CD4-positive, CD25-positive, alpha-beta regulatory T cell (primary cell): ENCODE data around the gene ATRN. TPM values are rescaled to one million over a fixed set of nuclear protein-coding genes. Genes with fewer than 3 reads are reported as not detected.

ENCODE experiments used
- ATAC-seq, 2 donors: fragments of 150-1000 bp; cut with Tn5 transposase; one replicate each; pipeline ENCODE4 v1.10.0; 2021; ENCODE audit warnings: low read depth in 2 of 2, moderate number of reproducible peaks in 2 of 2, moderate library complexity in 1 of 2
- DNase-seq, 3 donors: peaks; one replicate each; pipeline versions ENCODE4 v3.0.0 to v3.0.0-alpha.2; 2012 to 2022; ENCODE audit warnings: mixed read lengths in 1 of 3
- H3K27ac ChIP-seq: one replicate; pipeline ENCODE4 v1.7.0; 2013; ENCODE audit warnings: mild to moderate bottlenecking, low read length; ENCODE audit not compliant: insufficient read depth, poor library complexity, severe bottlenecking
- H3K27me3 ChIP-seq: one replicate; pipeline ENCODE4 v1.7.0; 2013; ENCODE audit warnings: low read length; ENCODE audit not compliant: control insufficient read depth, insufficient read depth
- H3K36me3 ChIP-seq: one replicate; pipeline ENCODE4 v1.7.0; 2013; ENCODE audit warnings: mild to moderate bottlenecking, low read length, moderate library complexity; ENCODE audit not compliant: control insufficient read depth, insufficient read depth
- H3K4me1 ChIP-seq: 2 replicates; pipeline ENCODE4 v1.7.0; 2013; ENCODE audit warnings: mild to moderate bottlenecking, low read length; ENCODE audit not compliant: insufficient read depth, control insufficient read depth, poor library complexity, severe bottlenecking
- H3K4me3 ChIP-seq: one replicate; pipeline ENCODE4 v1.7.0; 2013; ENCODE audit warnings: low read depth, mild to moderate bottlenecking, low read length, moderate library complexity
- H3K9me3 ChIP-seq, 2 experiments: 1 replicate in 1 of 2; 2 replicates in 1 of 2; pipeline ENCODE4 v1.7.0; 2013; ENCODE audit warnings: low read length in 2 of 2, mild to moderate bottlenecking in 1 of 2, moderate library complexity in 1 of 2; ENCODE audit not compliant: control insufficient read depth in 2 of 2
- H3K27ac Mint-ChIP-seq, 3 donors: one replicate each; pipeline ENCODE4 v1.8.0; 2020 to 2022; ENCODE audit warnings: mild to moderate bottlenecking in 3 of 3, mixed read lengths in 3 of 3, moderate library complexity in 2 of 3
- H3K27me3 Mint-ChIP-seq: one replicate; pipeline ENCODE4 v1.8.0; 2022; ENCODE audit warnings: mild to moderate bottlenecking, mixed read lengths
- H3K36me3 Mint-ChIP-seq: one replicate; pipeline ENCODE4 v1.8.0; 2020; ENCODE audit warnings: mixed read lengths
- H3K4me1 Mint-ChIP-seq, 4 donors: one replicate each; pipeline ENCODE4 v1.8.0; 2020 to 2022; ENCODE audit warnings: mixed read lengths in 4 of 4, mild to moderate bottlenecking in 1 of 4
- H3K4me3 Mint-ChIP-seq, 4 donors: one replicate each; pipeline ENCODE4 v1.8.0; 2020 to 2022; ENCODE audit warnings: mild to moderate bottlenecking in 4 of 4, mixed read lengths in 4 of 4, moderate library complexity in 3 of 4
- H3K9me3 Mint-ChIP-seq, 7 donors: one replicate each; pipeline ENCODE4 v1.8.0; 2020 to 2022; ENCODE audit warnings: mixed read lengths in 7 of 7, mild to moderate bottlenecking in 3 of 7, moderate library complexity in 2 of 7
- polyA plus RNA-seq, 4 donors: library from polyadenylated mRNA; unstranded; fragments of 300-500 nt; fragmentation: Illumina TruSeq; gene quantifications; one replicate each; pipeline ENCODE4 v1.2.3, GENCODE V29; 2021
- total RNA-seq: library from RNA; stranded (reverse); gene quantifications from one replicate; pipeline ENCODE4 v1.2.3, GENCODE V29; 2022

Gene ATRN
- total and polyA plus RNA-seq, 5 donors from 2014 or later, result 5.9 to 12.9 (median 7.5) TPM

GRCh38 chr20:3645309-3646066, 174.7 kb downstream of the ATRN start:
- Histone ChIP-seq H3K27me3 (no peaks in the 10 kb centered on the region), H3K9me3 (no peaks in the 10 kb centered on the region), H3K4me3 (no peak overlapping the region), H3K36me3 (peaks cover 11% of the 10 kb centered on the region), H3K4me1 (no peaks in the 10 kb centered on the region), H3K27ac (no peak overlapping the region)
- DNase-seq (no peak), ATAC-seq (no peak)
- Mint-ChIP-seq H3K4me3 (no peak overlapping the region), H3K9me3 (peaks cover 0 to 1% (median 0%) of the 10 kb centered on the region in 7 donors), H3K27me3 (no peaks in the 10 kb centered on the region), H3K36me3 (peaks cover 49% of the 10 kb centered on the region), H3K27ac (no peak overlapping the region), H3K4me1 (no peaks in the 10 kb centered on the region)

DNA sequence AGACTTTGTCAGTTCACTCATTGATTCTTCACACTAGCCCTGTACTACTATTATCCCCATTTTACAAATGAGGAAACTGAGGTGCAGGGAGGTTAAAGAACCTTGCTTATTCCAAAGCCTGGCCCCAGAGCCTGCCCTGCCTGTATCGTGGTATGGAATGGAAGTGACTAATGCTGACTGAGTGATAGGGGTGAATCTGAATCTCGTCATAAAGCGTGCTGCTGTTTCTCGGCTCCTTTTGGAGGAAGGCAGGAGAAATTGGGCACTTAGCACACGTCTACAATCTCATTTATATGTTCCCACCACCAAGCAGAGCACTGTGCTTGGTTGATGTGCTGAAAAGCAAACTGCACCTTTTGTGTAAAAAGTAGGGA, 175.2 kb downstream of the ATRN start:
- H3K4me3 Mint-ChIP-seq, result no peak overlapping the region
- H3K27me3 Mint-ChIP-seq, result no peaks in the 10 kb centered on the region
- ATAC-seq (no peak), DNase-seq (no peak)
- H3K27ac Mint-ChIP-seq, result no peak overlapping the region
- H3K4me1 ChIP-seq, result no peaks in the 10 kb centered on the region
- peaks cover 44% of the 10 kb centered on the region for H3K36me3 Mint-ChIP-seq
- no peak overlapping the region for H3K27ac ChIP-seq
- no peaks in the 10 kb centered on the region for H3K4me1 Mint-ChIP-seq
- H3K4me3 ChIP-seq, result no peak overlapping the region
- no peaks in the 10 kb centered on the region for H3K27me3 ChIP-seq
- no peaks in the 10 kb centered on the region for H3K9me3 ChIP-seq
- peaks cover 0 to 1% (median 0%) of the 10 kb centered on the region in 7 donors for H3K9me3 Mint-ChIP-seq
- peaks cover 11% of the 10 kb centered on the region for H3K36me3 ChIP-seq

DNA sequence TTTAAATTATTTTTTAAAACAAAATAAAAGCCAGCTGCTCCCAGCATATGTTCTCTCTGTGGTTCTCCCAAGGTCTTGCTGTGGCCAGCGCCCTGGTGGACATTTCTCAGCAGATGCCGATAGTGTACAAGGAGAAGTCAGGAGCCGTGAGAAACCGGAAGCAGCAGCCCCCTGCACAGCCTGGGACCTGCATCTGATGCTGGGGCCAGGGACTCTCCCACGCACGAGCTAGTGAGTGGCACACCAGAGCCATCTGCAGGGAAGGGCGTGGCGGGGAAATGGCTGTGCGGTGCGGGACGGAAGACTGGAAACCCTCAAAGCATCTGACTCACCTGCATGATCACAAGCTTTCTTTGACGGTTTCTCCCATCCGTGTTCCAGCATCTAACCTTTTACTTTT, 175.8 kb downstream of the ATRN start:
- H3K4me1 Mint-ChIP-seq, result no peaks in the 10 kb centered on the region

GRCh38 chr20:3647473-3647872, 176.7 kb downstream of the ATRN start:
- H3K4me1 ChIP-seq, result no peaks in the 10 kb centered on the region
- ATAC-seq (no peak), DNase-seq (no peak)
- H3K4me3 Mint-ChIP-seq, result no peak overlapping the region
- no peaks in the 10 kb centered on the region for H3K27me3 ChIP-seq
- H3K36me3 ChIP-seq, result peaks cover 11% of the 10 kb centered on the region
- H3K27me3 Mint-ChIP-seq, result no peaks in the 10 kb centered on the region
- no peaks in the 10 kb centered on the region for H3K9me3 ChIP-seq
- H3K36me3 Mint-ChIP-seq, result peaks cover 37% of the 10 kb centered on the region
- no peak overlapping the region for H3K4me3 ChIP-seq
- H3K27ac Mint-ChIP-seq, result no peak overlapping the region
- H3K9me3 Mint-ChIP-seq, result peaks cover 0 to 3% (median 0%) of the 10 kb centered on the region in 7 donors
- no peak overlapping the region for H3K27ac ChIP-seq
- peaks cover 0 to 2% (median 0%) of the 10 kb centered on the region in 4 donors for H3K4me1 Mint-ChIP-seq

More for the DNA sequence above, 175.8 kb downstream of the ATRN start:
- H3K27ac Mint-ChIP-seq, result no peak overlapping the region
- Histone ChIP-seq H3K27me3 (no peaks in the 10 kb centered on the region), H3K4me1 (no peaks in the 10 kb centered on the region), H3K4me3 (no peak overlapping the region), H3K27ac (no peak overlapping the region), H3K9me3 (no peaks in the 10 kb centered on the region), H3K36me3 (peaks cover 11% of the 10 kb centered on the region)
- no peak overlapping the region for H3K4me3 Mint-ChIP-seq
- no peak for DNase-seq
- H3K9me3 Mint-ChIP-seq, result peaks cover 0 to 1% (median 0%) of the 10 kb centered on the region in 7 donors
- ATAC-seq, result no peak
- peaks cover 44% of the 10 kb centered on the region for H3K36me3 Mint-ChIP-seq
- H3K27me3 Mint-ChIP-seq, result no peaks in the 10 kb centered on the region

DNA sequence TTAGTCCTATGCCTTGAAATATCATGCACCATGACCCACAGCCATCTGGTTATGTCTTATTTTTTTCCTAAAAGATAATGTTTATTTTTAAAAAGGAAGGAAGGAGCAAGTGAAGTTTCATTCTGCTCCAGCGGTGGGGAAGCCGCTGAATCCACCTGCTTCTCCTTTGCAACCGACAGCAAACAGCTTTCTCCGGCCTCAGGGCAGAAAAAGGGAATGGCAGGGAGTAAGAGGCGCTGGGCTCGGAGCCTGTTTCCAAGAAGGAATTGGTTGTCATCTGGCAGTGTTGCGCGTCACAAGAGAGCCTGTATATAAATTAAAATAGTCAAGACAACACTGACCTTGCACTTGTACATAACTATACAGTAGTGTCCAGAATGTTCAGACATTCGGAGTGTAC, 178.1 kb downstream of the ATRN start:
- no peaks in the 10 kb centered on the region for H3K9me3 ChIP-seq
- Mint-ChIP-seq H3K36me3 (peaks cover 36% of the 10 kb centered on the region), H3K4me1 (peaks cover 0 to 10% (median 2%) of the 10 kb centered on the region in 4 donors), H3K27me3 (no peaks in the 10 kb centered on the region), H3K27ac (no peak overlapping the region), H3K4me3 (no peak overlapping the region), H3K9me3 (peaks cover 0 to 6% (median 2%) of the 10 kb centered on the region in 7 donors)
- no peak overlapping the region for H3K4me3 ChIP-seq
- ATAC-seq (no peak), DNase-seq (no peak)
- H3K36me3 ChIP-seq, result peaks cover 11% of the 10 kb centered on the region
- no peak overlapping the region for H3K27ac ChIP-seq
- no peaks in the 10 kb centered on the region for H3K4me1 ChIP-seq
- H3K27me3 ChIP-seq, result no peaks in the 10 kb centered on the region

DNA sequence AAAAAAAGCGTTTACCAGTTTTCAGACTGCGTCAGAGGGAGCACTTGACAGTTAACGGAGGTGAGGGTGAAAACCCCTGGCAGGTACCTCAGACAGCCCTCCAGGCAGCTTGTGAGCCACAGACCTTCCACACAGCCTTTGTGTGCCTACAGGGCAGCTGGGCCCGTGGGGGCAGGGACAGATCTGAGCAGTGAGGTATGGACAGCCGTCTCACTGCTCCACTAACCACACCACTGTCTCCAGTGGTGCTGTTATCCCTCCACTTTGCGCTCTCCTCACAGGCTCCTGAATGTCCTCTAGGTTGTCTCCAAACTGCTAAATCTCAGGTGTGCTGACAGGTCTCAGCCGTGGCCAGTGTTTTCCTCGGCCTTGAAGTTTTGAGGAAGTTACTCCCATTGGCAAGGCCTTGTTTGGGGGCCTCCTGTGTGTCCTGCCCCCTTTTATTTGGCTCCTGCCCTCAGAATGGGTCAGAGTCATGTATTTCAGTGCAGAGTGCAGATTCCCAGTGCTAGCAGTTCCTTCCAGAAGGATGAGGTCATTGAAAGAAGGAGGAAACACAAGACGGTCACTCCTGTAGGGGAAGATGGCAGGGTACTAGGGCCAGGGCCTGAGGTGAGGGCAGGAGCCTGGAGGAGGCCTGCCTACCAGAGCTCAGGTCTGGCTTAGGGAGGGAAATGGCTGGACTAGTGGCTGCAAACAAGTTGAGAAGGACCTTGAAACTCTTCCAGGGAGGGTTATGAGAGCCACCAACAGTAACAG, 180.6 kb downstream of the ATRN start:
- Histone ChIP-seq H3K9me3 (no peaks in the 10 kb centered on the region), H3K36me3 (peaks cover 6% of the 10 kb centered on the region), H3K4me1 (no peaks in the 10 kb centered on the region), H3K27ac (no peak overlapping the region), H3K27me3 (no peaks in the 10 kb centered on the region), H3K4me3 (no peak overlapping the region)
- DNase-seq (no peak), ATAC-seq (no peak)
- Mint-ChIP-seq H3K27ac (no peak overlapping the region), H3K36me3 (peaks cover 23% of the 10 kb centered on the region), H3K27me3 (no peaks in the 10 kb centered on the region), H3K9me3 (peaks cover 0 to 6% (median 3%) of the 10 kb centered on the region in 7 donors), H3K4me3 (no peak overlapping the region), H3K4me1 (peaks cover 0 to 10% (median 2%) of the 10 kb centered on the region in 4 donors)

DNA sequence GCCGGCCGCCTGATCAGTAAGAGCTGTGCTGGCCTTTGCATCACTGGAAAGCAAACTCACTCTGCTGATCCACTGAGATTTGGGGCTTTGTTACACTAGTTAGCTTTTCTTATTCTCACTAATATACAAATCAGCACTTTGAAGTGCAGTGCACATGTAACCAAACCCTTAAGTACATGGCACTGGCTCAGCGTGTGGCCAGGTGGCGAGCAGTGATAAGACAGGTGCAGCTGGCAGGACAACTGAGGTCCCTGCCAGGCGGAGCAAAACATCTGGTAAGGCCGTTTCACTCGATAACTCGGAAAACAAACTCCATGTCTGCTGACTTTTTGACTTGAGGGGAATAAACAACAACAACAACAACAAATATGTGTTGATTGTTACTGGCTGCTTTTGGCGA, 181.4 kb downstream of the ATRN start:
- H3K4me3 ChIP-seq, result no peak overlapping the region
- DNase-seq (no peak), ATAC-seq (no peak)
- no peaks in the 10 kb centered on the region for H3K4me1 ChIP-seq
- peaks cover 17% of the 10 kb centered on the region for H3K36me3 Mint-ChIP-seq
- H3K27ac Mint-ChIP-seq, result no peak overlapping the region
- H3K27me3 Mint-ChIP-seq, result no peaks in the 10 kb centered on the region
- H3K36me3 ChIP-seq, result peaks cover 2% of the 10 kb centered on the region
- H3K4me1 Mint-ChIP-seq, result peaks cover 0 to 11% (median 2%) of the 10 kb centered on the region in 4 donors
- no peak overlapping the region for H3K27ac ChIP-seq
- H3K4me3 Mint-ChIP-seq, result no peak overlapping the region
- peaks cover 0 to 6% (median 3%) of the 10 kb centered on the region in 7 donors for H3K9me3 Mint-ChIP-seq
- no peaks in the 10 kb centered on the region for H3K9me3 ChIP-seq
- no peaks in the 10 kb centered on the region for H3K27me3 ChIP-seq
